ENCODE data around the gene TBC1D5. TPM values are rescaled to one million over a fixed set of nuclear protein-coding genes. Genes with fewer than 3 reads are reported as not detected.

The TBC1D5 gene
- total RNA-seq, 1 experiment from 2014 or later, result 26.1 TPM

GRCh38 chr3:17602126-17602525 is 140.3 kb downstream of the TBC1D5 start:
- Mint-ChIP-seq H3K27me3 (ENCODE audit: low read depth) (no peaks in the 10 kb centered on the region), H3K27ac (no peak overlapping the region), H3K4me3 (no peak overlapping the region), H3K9me3 (peaks cover 20% of the 10 kb centered on the region), H3K4me1 (peaks cover 14% of the 10 kb centered on the region; the same call in 1 of the 2 replicates), H3K36me3 (peaks cover 17% of the 10 kb centered on the region)
- TF ChIP-seq JUN (CRISPR knock-in tag; IDR thresholded peaks at IDR 0.05) (no peak), FOXJ3 (CRISPR knock-in tag; IDR thresholded peaks at IDR 0.05; ENCODE audit: borderline replicate concordance) (no peak), E2F5 (CRISPR knock-in tag; IDR thresholded peaks at IDR 0.05) (no peak), USF1 (CRISPR knock-in tag; IDR thresholded peaks at IDR 0.05) (no peak), AFF4 (CRISPR knock-in tag; IDR thresholded peaks at IDR 0.05; ENCODE audit: borderline replicate concordance) (no peak), TEAD1 (CRISPR knock-in tag; IDR thresholded peaks at IDR 0.05) (no peak), ATF3 (CRISPR knock-in tag; conservative IDR thresholded peaks at IDR 0.05) (no peak), IRF1 (CRISPR knock-in tag; IDR thresholded peaks at IDR 0.05) (no peak), SMAD3 (CRISPR knock-in tag; IDR thresholded peaks at IDR 0.05; ENCODE audit: borderline replicate concordance) (no peak), ZNF416 (CRISPR knock-in tag; IDR thresholded peaks at IDR 0.05) (no peak)
- ChIA-PET POLR2A (no interaction called here), CTCF (no interaction called here)
- DNase-seq (ENCODE audit: low spot score), result no peak
- no peak for ATAC-seq

GRCh38 chr3:17592956-17593355 is 149.5 kb downstream of the TBC1D5 start:
- POLR2A ChIA-PET, result no interaction called here
- Mint-ChIP-seq H3K27me3 (ENCODE audit: low read depth) (0 out of 2 replicates have a peak, but pooled peaks cover 3% of the 10 kb centered on the region), H3K4me1 (no peaks in the 10 kb centered on the region), H3K36me3 (peaks cover 25% of the 10 kb centered on the region), H3K27ac (no peak overlapping the region), H3K4me3 (no peak overlapping the region), H3K9me3 (peaks cover 35% of the 10 kb centered on the region)
- TF ChIP-seq MAX (CRISPR knock-in tag; IDR thresholded peaks at IDR 0.05) (no peak), SOX15 (CRISPR knock-in tag; IDR thresholded peaks at IDR 0.05) (no peak), OVOL2 (CRISPR knock-in tag; IDR thresholded peaks at IDR 0.05; ENCODE audit: borderline replicate concordance) (no peak), ZNF121 (CRISPR knock-in tag; IDR thresholded peaks at IDR 0.05) (no peak), CREB1 (CRISPR knock-in tag; IDR thresholded peaks at IDR 0.05) (no peak), ZSCAN18 (CRISPR knock-in tag; IDR thresholded peaks at IDR 0.05) (no peak)
- no peak for ATAC-seq
- no peak for DNase-seq (ENCODE audit: low spot score)
- CTCF ChIA-PET, result no interaction called here

Measured in WTC11 (cell line).